Liver (tissue), 9 donors: ENCODE measurements around the gene PER2. TPM values are rescaled to one million over a fixed set of nuclear protein-coding genes. Genes with fewer than 3 reads are reported as not detected.

Experiments
- DNase-seq: peaks from one replicate; pipeline ENCODE4 v3.0.0-alpha.2; 2017; ENCODE audit warnings: low spot score
- H3K27ac ChIP-seq, 2 donors: one replicate each; pipeline ENCODE4 v1.7.0; 2013; ENCODE audit warnings: inconsistent platforms in 2 of 2, low read length in 2 of 2, control low read depth in 1 of 2, low read depth in 1 of 2, mild to moderate bottlenecking in 1 of 2
- H3K27me3 ChIP-seq, 4 donors: one replicate each; pipeline versions ENCODE4 v1.6.1 to v1.7.0; 2013; ENCODE audit warnings: low read length in 3 of 4, inconsistent platforms in 1 of 4, mild to moderate bottlenecking in 1 of 4, moderate library complexity in 1 of 4; ENCODE audit not compliant: control insufficient read depth in 4 of 4, insufficient read depth in 4 of 4
- H3K36me3 ChIP-seq, 4 donors: one replicate each; pipeline versions ENCODE4 v1.6.1 to v1.7.0; 2013; ENCODE audit warnings: low read length in 3 of 4, mild to moderate bottlenecking in 3 of 4, low read depth in 1 of 4, moderate library complexity in 1 of 4; ENCODE audit not compliant: control insufficient read depth in 4 of 4, insufficient read depth in 3 of 4
- H3K4me1 ChIP-seq, 4 donors: one replicate each; pipeline versions ENCODE4 v1.6.1 to v1.7.0; 2013; ENCODE audit warnings: low read length in 3 of 4, mild to moderate bottlenecking in 3 of 4, moderate library complexity in 1 of 4; ENCODE audit not compliant: control insufficient read depth in 4 of 4, insufficient read depth in 4 of 4
- H3K4me3 ChIP-seq, 3 donors: one replicate each; pipeline versions ENCODE4 v1.6.1 to v1.7.0; 2013; ENCODE audit warnings: low read length in 3 of 3, control low read depth in 1 of 3, low read depth in 1 of 3, mild to moderate bottlenecking in 1 of 3
- H3K9ac ChIP-seq, 2 donors: one replicate each; pipeline ENCODE4 v1.7.0; 2013; ENCODE audit warnings: low read length in 2 of 2, mild to moderate bottlenecking in 2 of 2, moderate library complexity in 2 of 2, control low read depth in 1 of 2, low read depth in 1 of 2
- H3K9me3 ChIP-seq, 4 donors: one replicate each; pipeline versions ENCODE4 v1.6.1 to v1.7.0; 2013; ENCODE audit warnings: low read length in 3 of 4; ENCODE audit not compliant: control insufficient read depth in 4 of 4
- ATF3 ChIP-seq: IDR thresholded peaks from 2 replicates; pipeline ENCODE4 v1.6.1; 2016; ENCODE audit warnings: antibody characterized with exemption
- CTCF ChIP-seq: fragments of 150-350 bp; IDR thresholded peaks from 2 replicates; pipeline ENCODE4 v1.5.1; 2017; ENCODE audit warnings: improper control_type of control experiment, low read depth, low read length; ENCODE audit not compliant: missing input control
- EGR1 ChIP-seq, 2 donors: IDR thresholded peaks; 2 replicates each; pipeline ENCODE4 v1.6.1; 2016 to 2018; ENCODE audit warnings: antibody characterized with exemption in 2 of 2, low read depth in 2 of 2
- FOXA2 ChIP-seq: IDR thresholded peaks from 2 replicates; pipeline ENCODE4 v1.6.1; 2016; ENCODE audit warnings: antibody characterized with exemption
- GABPA ChIP-seq, 2 donors: IDR thresholded peaks in 1 of 2; conservative IDR thresholded peaks in 1 of 2; 2 replicates each; pipeline ENCODE4 v1.6.1; 2016; ENCODE audit warnings: antibody characterized with exemption in 2 of 2, mild to moderate bottlenecking in 1 of 2, moderate library complexity in 1 of 2
- HNF4A ChIP-seq, 2 donors: conservative IDR thresholded peaks; 2 replicates each; pipeline ENCODE4 v1.6.1; 2016; ENCODE audit warnings: antibody characterized with exemption in 2 of 2, mild to moderate bottlenecking in 2 of 2
- HNF4G ChIP-seq: IDR thresholded peaks from 2 replicates; pipeline ENCODE4 v1.6.1; 2016; ENCODE audit warnings: antibody characterized with exemption
- MAX ChIP-seq: IDR thresholded peaks from 2 replicates; pipeline ENCODE4 v1.6.1; 2016; ENCODE audit warnings: antibody characterized with exemption
- NR2F2 ChIP-seq: IDR thresholded peaks from 2 replicates; pipeline ENCODE4 v1.6.1; 2016; ENCODE audit warnings: antibody characterized with exemption
- RAD21 ChIP-seq, 2 donors: IDR thresholded peaks; 2 replicates each; pipeline ENCODE4 v1.6.1; 2016; ENCODE audit warnings: antibody characterized with exemption in 2 of 2, mild to moderate bottlenecking in 2 of 2
- REST ChIP-seq: IDR thresholded peaks from 2 replicates; pipeline ENCODE4 v1.6.1; 2016; ENCODE audit warnings: antibody characterized with exemption, mild to moderate bottlenecking
- RXRA ChIP-seq, 2 donors: IDR thresholded peaks; 2 replicates each; pipeline ENCODE4 v1.6.1; 2017 to 2018; ENCODE audit warnings: antibody characterized with exemption in 2 of 2, mild to moderate bottlenecking in 1 of 2
- SP1 ChIP-seq: IDR thresholded peaks from 2 replicates; pipeline ENCODE4 v1.6.1; 2018; ENCODE audit warnings: antibody characterized with exemption, mild to moderate bottlenecking
- TAF1 ChIP-seq: conservative IDR thresholded peaks from 2 replicates; pipeline ENCODE4 v1.6.1; 2016; ENCODE audit warnings: antibody characterized with exemption, mild to moderate bottlenecking
- YY1 ChIP-seq: IDR thresholded peaks from 2 replicates; pipeline ENCODE4 v1.6.1; 2016; ENCODE audit warnings: antibody characterized with exemption, mild to moderate bottlenecking
- ZBTB33 ChIP-seq: IDR thresholded peaks from 2 replicates; pipeline ENCODE4 v1.6.1; 2016; ENCODE audit warnings: antibody characterized with exemption
- WGBS: extraction: QIAGEN DNeasy Blood & Tissue Kit; methylation state at CpG from one replicate; pipeline ENCODE4 v1.1.7; 2013; 5-methylcytosine and 5-hydroxymethylcytosine counted together
- polyA plus RNA-seq, 2 donors: library from polyadenylated mRNA; stranded (reverse) in 1 of 2; unstranded in 1 of 2; fragments of 200-250 nt in 1 of 2; fragments of >200 nt in 1 of 2; fragmentation: Nextera tagmentation in 1 of 2; extraction: Ambion mirVana in 1 of 2; gene quantifications; one replicate each; pipeline versions ENCODE4 v1.2.1 to v1.2.3, GENCODE V29; 2013 to 2015
- total RNA-seq, 2 donors: library from RNA; depleted of rRNA; stranded (reverse); fragments of >200 nt; gene quantifications; one replicate each; pipeline ENCODE4 v1.2.3, GENCODE V29; 2014
- donor health status: healthy.
- donor health status: healthy.
- donor health status: healthy.
- donor health status: healthy.
- donor health status: healthy.

PER2 gene
- total and polyA plus RNA-seq, 4 donors, result 1.1 to 12.5 (median 4.1) TPM

DNA sequence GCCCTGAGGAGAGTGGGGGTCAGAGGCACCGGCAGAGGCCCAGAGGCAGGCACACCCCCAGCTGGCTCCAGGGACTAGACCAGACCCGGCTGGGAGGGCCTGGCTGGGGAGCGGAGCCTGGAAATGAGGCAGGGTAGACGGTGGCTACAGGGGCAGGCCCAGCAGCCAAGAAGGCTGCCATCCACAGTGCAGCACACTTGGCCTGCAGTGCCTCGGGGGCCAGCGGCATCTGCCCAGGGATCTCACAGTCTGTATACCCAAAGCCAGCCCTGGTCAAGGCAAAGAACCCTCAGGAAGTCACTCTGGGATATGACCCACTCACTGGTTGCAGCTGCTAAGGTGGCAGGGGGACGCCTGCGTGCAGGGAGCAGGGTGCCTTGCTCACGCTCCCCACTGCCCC lies 17.8 kb downstream of the PER2 start:
- WGBS, result 98% methylated on average over 9 of the region's 9 CpGs
- Histone ChIP-seq H3K27ac (no peak overlapping the region), H3K36me3 (peaks cover 5 to 68% (median 43%) of the 10 kb centered on the region in 4 donors), H3K4me3 (no peak overlapping the region), H3K4me1 (peaks cover 1 to 15% (median 7%) of the 10 kb centered on the region in 4 donors), H3K27me3 (no peaks in the 10 kb centered on the region), H3K9ac (no peak overlapping the region), H3K9me3 (no peaks in the 10 kb centered on the region)
- DNase-seq, result no peak
- TF ChIP-seq NR2F2 (no peak), REST (no peak), YY1 (no peak), RXRA (IDR thresholded peaks at IDR 0.05) (no peak), RAD21 (IDR thresholded peaks at IDR 0.05) (no peak), ATF3 (no peak), HNF4G (no peak), MAX (no peak), TAF1 (no peak), SP1 (no peak), GABPA (IDR thresholded peaks at IDR 0.05 in 1 of 2, conservative IDR thresholded peaks at IDR 0.05 in 1 of 2) (no peak), CTCF (no peak), FOXA2 (no peak)

DNA sequence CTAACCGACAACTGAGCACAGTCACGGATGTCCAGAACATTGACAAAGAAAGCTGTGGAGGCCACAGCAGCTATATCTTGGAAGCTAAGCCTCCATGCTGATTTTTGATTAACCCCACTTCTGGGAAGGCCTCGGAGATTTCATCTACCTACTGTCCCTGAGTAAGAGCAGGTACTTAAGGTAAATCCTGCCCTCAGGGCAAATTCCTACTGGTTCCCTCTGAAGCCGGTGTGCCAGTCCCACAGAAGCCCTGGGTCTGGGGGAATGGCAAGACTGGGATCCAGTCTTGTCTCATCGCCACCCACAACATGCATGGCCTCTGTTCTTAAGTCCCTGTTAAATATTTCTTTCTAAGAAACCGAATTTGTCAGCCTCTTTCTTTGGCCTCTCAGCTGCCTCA lies 18.7 kb downstream of the PER2 start:
- no peak for TF ChIP-seq MAX
- TF ChIP-seq EGR1 (IDR thresholded peaks at IDR 0.05; ENCODE audit: low read depth in 2 of 2), result no peak
- no peak for TF ChIP-seq HNF4G
- no peak for TF ChIP-seq HNF4A (conservative IDR thresholded peaks at IDR 0.05)
- no peak for TF ChIP-seq ATF3
- TF ChIP-seq ZBTB33, result no peak
- TF ChIP-seq CTCF, result no peak
- Histone ChIP-seq H3K4me3 (no peak overlapping the region), H3K4me1 (peaks cover 0 to 8% (median 4%) of the 10 kb centered on the region in 4 donors), H3K27me3 (no peaks in the 10 kb centered on the region), H3K9me3 (no peaks in the 10 kb centered on the region), H3K36me3 (peaks cover 5 to 70% (median 46%) of the 10 kb centered on the region in 4 donors), H3K9ac (no peak overlapping the region), H3K27ac (no peak overlapping the region)
- DNase-seq, result no peak
- WGBS, result 95% methylated on average over 6 of the region's 6 CpGs
